Ishikawa (cell line): Measurements from ENCODE around the gene DARS1.

ENCODE experiments used
- EP300 ChIP-seq: IDR thresholded peaks from 2 replicates; pipeline ENCODE4 v1.6.1; 2012; ENCODE audit warnings: borderline replicate concordance
- TEAD4 ChIP-seq: IDR thresholded peaks from 2 replicates; pipeline ENCODE4 v1.6.1; 2012

GRCh38 chr2:135882415-135882814 lies 103.0 kb downstream of the DARS1 start:
- TF ChIP-seq EP300 (no peak), TEAD4 (no peak)
